Activated B cell treated with CpG ODN at 0.5 μM for 24 hours (primary cell): ENCODE results near the gene SPIN3. TPM values are rescaled to one million over a fixed set of nuclear protein-coding genes. Genes with fewer than 3 reads are reported as not detected.

Source experiments
- ATAC-seq: fragments of 200-7000 bp; cut with Tn5 transposase; one replicate; pipeline ENCODE4 v1.10.0; 2021; ENCODE audit warnings: low read depth, mild to moderate bottlenecking, moderate library complexity
- CTCF ChIA-PET: fragments of 350-600 bp; sonication (Branson Sonifier 250); formaldehyde crosslinking; loops from one replicate; lab custom pipeline; 2021; ENCODE audit warnings: antibody characterized with exemption; lab: Charles Lee
- POLR2A ChIA-PET: fragments of 350-600 bp; sonication (Branson Sonifier 250); formaldehyde crosslinking; loops from one replicate; lab custom pipeline; 2021; ENCODE audit warnings: antibody characterized with exemption; lab: Charles Lee
- DNase-seq: peaks from one replicate; pipeline ENCODE4 v3.0.0; 2022
- H3K27ac Mint-ChIP-seq: one replicate; pipeline ENCODE4 v1.8.0; 2020; ENCODE audit warnings: mixed read lengths
- H3K27me3 Mint-ChIP-seq: one replicate; pipeline ENCODE4 v1.8.0; 2021; ENCODE audit warnings: mixed read lengths
- H3K36me3 Mint-ChIP-seq: one replicate; pipeline ENCODE4 v1.8.0; 2021; ENCODE audit warnings: low read depth, mixed read lengths
- H3K4me1 Mint-ChIP-seq: one replicate; pipeline ENCODE4 v1.8.0; 2021; ENCODE audit warnings: mixed read lengths
- H3K4me3 Mint-ChIP-seq: one replicate; pipeline ENCODE4 v1.8.0; 2020; ENCODE audit warnings: mild to moderate bottlenecking, mixed read lengths
- H3K9me3 Mint-ChIP-seq: one replicate; pipeline ENCODE4 v1.8.0; 2020; ENCODE audit warnings: mixed read lengths
- CTCF ChIP-seq: fragments of 200-600 bp; IDR thresholded peaks from one replicate; pipeline ENCODE4 v1.8.0; 2022; ENCODE audit warnings: antibody characterized with exemption, mild to moderate bottlenecking
- intact Hi-C: fragments of 100-400 bp; cut with micrococcal nuclease; formaldehyde crosslinking; loops from one replicate; pipeline ENCODE4 v1.15.1; 2024
- total RNA-seq: library from RNA; stranded (reverse); gene quantifications from 2 replicates; pipeline ENCODE4 v1.2.3, GENCODE V29; 2022

The SPIN3 gene
- total RNA-seq, 1 donor from 2014 or later, result 19.2 TPM

- ATAC-seq (peak; percentile 75), DNase-seq (no peak)
- Mint-ChIP-seq H3K4me3 (no peak overlapping the region), H3K9me3 (no peaks in the 10 kb centered on the region), H3K27ac (peak overlapping the region; percentile 76), H3K27me3 (no peaks in the 10 kb centered on the region), H3K36me3 (peaks cover 23% of the 10 kb centered on the region), H3K4me1 (peaks cover 35% of the 10 kb centered on the region)
- TF ChIP-seq CTCF, result no peak
- POLR2A ChIA-PET, result interaction anchor here (1.2 kb wide), 1 partner anchor 9 kb away, joined by 9 read pairs; the partner anchor contains the start of gene SPIN3
- intact Hi-C loops, result loop anchor here (5.0 kb wide), 1 partner anchor 136 kb away; the partner anchor contains the start of gene SPIN2B
- CTCF ChIA-PET, result no interaction called here
Observed at GRCh38 chrX:56986138-56986537, 9.2 kb downstream of the SPIN3 start.

- ATAC-seq, result peak; percentile 66
- intact Hi-C loops, result loop anchor here (1.0 to 10.0 kb wide), 5 partner anchors 15 to 1047 kb away; partner anchors contain the start of gene UBQLN2
- peaks cover 24% of the 10 kb centered on the region for H3K36me3 Mint-ChIP-seq
- TF ChIP-seq CTCF, result no peak
- H3K27ac Mint-ChIP-seq, result no peak overlapping the region
- ChIA-PET POLR2A (no interaction called here), CTCF (interaction anchor here (0.9 to 2.1 kb wide), 7 partner anchors 10 to 1635 kb away, joined by 3 to 21 read pairs (median 6); no protein-coding TSS in a partner anchor)
- DNase-seq, result no peak
- no peaks in the 10 kb centered on the region for H3K9me3 Mint-ChIP-seq
- no peaks in the 10 kb centered on the region for H3K27me3 Mint-ChIP-seq
- H3K4me3 Mint-ChIP-seq, result no peak overlapping the region
- no peaks in the 10 kb centered on the region for H3K4me1 Mint-ChIP-seq
Observed at GRCh38 chrX:56978172-56978571, 17.2 kb downstream of the SPIN3 start.

GRCh38 chrX:56975611-56976010 lies 19.7 kb downstream of the SPIN3 start:
- H3K27me3 Mint-ChIP-seq, result no peaks in the 10 kb centered on the region
- H3K4me1 Mint-ChIP-seq, result no peaks in the 10 kb centered on the region
- H3K36me3 Mint-ChIP-seq, result peaks cover 18% of the 10 kb centered on the region
- H3K27ac Mint-ChIP-seq, result no peak overlapping the region
- ChIA-PET POLR2A (no interaction called here), CTCF (no interaction called here)
- DNase-seq (no peak), ATAC-seq (no peak)
- no peak for TF ChIP-seq CTCF
- no peaks in the 10 kb centered on the region for H3K9me3 Mint-ChIP-seq
- no peak overlapping the region for H3K4me3 Mint-ChIP-seq
- intact Hi-C loops, result loop anchor here (10.0 kb wide), 2 partner anchors 411 to 1049 kb away; partner anchors contain the start of gene UBQLN2

- ChIA-PET POLR2A (no interaction called here), CTCF (no interaction called here)
- no peaks in the 10 kb centered on the region for H3K27me3 Mint-ChIP-seq
- no peak for ATAC-seq
- no peak overlapping the region for H3K4me3 Mint-ChIP-seq
- H3K27ac Mint-ChIP-seq, result no peak overlapping the region
- H3K36me3 Mint-ChIP-seq, result peaks cover 16% of the 10 kb centered on the region
- H3K9me3 Mint-ChIP-seq, result no peaks in the 10 kb centered on the region
- H3K4me1 Mint-ChIP-seq, result no peaks in the 10 kb centered on the region
- no peak for DNase-seq
- no peak for TF ChIP-seq CTCF
- intact Hi-C loops, result loop anchor here (10.0 kb wide), 2 partner anchors 410 to 1050 kb away; partner anchors contain the start of gene UBQLN2
Observed at GRCh38 chrX:56974408-56974807, 20.9 kb downstream of the SPIN3 start.

- CTCF ChIA-PET, result no interaction called here
- Mint-ChIP-seq H3K36me3 (peaks cover 6% of the 10 kb centered on the region), H3K27me3 (no peaks in the 10 kb centered on the region), H3K27ac (no peak overlapping the region), H3K4me3 (no peak overlapping the region), H3K4me1 (no peaks in the 10 kb centered on the region), H3K9me3 (no peaks in the 10 kb centered on the region)
- ATAC-seq (no peak), DNase-seq (no peak)
- POLR2A ChIA-PET, result no interaction called here
- TF ChIP-seq CTCF, result no peak
- intact Hi-C loops, result no loop called here
Observed at GRCh38 chrX:56969559-56969958, 25.8 kb downstream of the SPIN3 start.
